DMS79 (cell line): ENCODE data around the gene ARHGAP26.

ENCODE experiments used
- DNase-seq: peaks from one replicate; lab custom pipeline; 2025; lab: John Stamatoyannopoulos, UW

The ARHGAP26 gene

GRCh38 chr5:143045062-143045461 lies 274.9 kb downstream of the ARHGAP26 start:
- DNase-seq: no peak

GRCh38 chr5:143046314-143046713 lies 276.1 kb downstream of the ARHGAP26 start:
- DNase-seq: no peak

DNA sequence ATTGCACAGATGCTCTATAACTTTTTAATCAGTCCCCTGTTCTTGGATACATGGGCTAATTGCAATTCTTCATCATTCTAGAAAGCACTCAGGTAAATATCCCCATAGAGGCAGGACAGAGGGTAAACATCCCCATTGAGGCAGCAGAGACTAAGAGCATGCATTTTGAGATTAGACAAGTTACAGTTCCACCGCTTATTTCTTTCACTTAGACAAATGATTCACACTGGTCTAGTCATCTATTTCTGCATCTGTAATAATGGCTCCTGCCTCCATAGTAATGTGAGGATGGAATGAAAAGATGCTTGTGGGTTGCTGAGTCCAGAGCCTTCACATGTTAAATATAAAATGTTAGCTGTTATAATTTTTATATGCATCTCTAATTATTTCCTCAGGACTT lies 276.9 kb downstream of the ARHGAP26 start:
- no peak for DNase-seq

- DNase-seq: no peak
Observed at GRCh38 chr5:143050183-143050582, 280.0 kb downstream of the ARHGAP26 start.

DNA sequence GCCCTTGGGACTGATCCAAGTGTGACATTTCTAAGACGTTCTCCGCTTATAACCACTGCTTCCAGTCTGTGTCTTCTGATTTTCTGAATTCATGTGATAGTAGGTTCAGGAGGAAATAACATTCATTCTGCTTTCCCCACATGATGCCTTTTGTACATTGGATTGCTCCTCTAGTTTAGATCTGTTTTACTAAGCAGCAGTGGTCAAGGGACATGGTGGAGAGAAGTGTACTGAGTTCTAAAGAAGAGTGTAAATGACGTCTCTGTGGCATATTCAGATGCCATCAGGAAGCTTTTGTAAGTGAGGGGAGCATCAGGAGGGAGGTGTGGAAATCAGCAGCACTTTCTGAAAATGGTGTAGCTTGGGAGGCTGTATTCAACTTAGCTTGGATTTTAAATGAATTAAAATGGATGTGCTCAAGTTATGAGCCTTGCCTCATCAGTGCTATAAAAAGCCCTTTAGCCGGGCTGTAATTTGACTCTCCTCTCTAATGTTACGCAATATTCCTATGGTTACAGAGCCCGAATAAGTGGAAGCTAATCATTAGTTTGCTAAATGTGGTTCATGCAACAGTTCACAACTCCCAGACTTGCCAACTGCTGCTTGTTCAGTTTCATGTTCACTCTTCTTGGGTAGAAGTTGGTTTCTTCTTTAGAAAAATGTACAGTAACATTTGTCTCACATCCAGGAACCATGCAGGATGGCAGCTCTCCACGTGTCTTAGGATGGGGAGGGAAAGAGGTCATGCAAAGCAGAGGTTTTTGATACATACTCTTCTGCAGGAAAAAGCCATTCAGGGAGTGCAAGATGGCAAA lies 281.3 kb downstream of the ARHGAP26 start:
- DNase-seq: peak; percentile 46

- DNase-seq: no peak
Observed at GRCh38 chr5:143052967-143053682, 282.9 kb downstream of the ARHGAP26 start.

DNA sequence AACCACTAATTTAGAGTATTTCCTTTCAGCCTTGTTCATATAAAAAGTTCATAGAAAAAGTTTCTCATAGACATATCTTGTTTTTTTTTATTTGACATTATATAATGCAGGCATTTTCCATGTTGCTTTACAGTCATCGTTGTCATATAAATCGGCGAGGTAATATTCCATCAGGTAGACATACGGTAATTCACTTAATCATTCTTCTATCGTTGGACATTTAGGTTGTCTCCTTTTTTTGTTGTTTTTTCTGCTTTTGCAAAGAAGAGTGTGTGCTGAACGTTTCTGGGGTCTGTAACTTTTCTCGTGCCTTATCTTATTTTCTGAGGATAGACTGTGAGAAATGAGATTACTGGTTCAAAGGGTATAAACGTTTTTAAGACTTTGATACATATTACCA lies 283.6 kb downstream of the ARHGAP26 start:
- no peak for DNase-seq

DNA sequence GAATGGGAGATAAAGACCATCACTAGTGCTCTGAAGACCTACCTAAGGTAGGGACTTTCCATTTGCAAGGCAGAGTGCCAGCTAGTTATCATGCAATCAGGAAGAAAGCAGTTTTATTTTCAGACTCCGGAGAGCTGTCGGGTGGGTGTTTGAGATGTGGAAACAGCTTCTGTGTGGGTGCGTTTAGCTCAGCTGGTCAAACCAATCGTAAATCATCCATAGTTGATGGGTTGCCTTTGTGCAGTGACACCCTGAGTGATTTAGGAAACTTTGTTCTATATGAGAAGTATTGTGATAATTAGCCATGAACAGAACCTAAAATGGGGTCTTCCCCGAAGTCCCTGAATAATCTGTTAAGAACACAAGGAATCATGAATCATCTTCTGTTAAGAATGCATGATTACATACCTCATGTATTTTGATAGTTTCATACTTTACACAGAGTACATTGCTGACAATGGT lies 284.3 kb downstream of the ARHGAP26 start:
- DNase-seq: no peak

- no peak for DNase-seq
Observed at GRCh38 chr5:143055596-143056338, 285.6 kb downstream of the ARHGAP26 start.

DNA sequence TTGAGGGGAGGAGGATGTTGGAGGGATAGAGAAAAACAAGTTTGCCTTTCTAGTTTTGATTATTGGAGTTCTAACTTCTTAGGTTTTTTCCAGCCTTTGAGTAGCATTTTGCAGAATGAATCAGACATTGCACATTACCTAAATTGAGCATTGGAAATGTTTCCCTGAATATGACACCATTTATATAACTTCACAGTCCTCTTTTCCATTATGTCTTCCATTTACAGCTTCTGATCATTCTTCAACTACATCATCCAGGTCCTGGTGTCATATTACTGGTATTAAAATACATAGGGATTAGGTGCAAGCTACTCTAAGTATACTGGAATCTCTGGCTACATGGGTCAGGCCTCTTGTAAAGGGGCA lies 286.1 kb downstream of the ARHGAP26 start:
- no peak for DNase-seq

- DNase-seq: no peak
Observed at GRCh38 chr5:143056792-143057579, 286.8 kb downstream of the ARHGAP26 start.

DNA sequence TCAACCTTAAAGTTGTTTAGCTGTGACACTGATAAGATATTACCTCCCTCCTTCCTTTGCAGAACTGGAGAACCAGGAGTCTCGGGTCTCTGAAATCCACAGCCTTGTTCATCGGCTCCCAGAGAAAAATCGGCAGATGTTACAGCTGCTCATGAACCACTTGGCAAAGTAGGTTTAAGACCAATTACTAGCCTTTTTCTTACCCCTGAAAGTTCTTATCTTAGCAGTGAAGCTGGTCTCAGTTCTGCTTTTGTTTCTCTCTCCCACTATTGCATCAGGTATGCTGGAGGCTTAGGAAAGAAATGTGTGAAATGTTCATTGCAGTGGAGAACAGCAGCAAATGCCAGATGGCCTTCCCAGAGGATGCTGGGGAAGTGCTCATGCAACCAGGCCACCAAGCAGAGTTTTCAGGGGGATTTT lies 287.4 kb downstream of the ARHGAP26 start:
- no peak for DNase-seq

DNA sequence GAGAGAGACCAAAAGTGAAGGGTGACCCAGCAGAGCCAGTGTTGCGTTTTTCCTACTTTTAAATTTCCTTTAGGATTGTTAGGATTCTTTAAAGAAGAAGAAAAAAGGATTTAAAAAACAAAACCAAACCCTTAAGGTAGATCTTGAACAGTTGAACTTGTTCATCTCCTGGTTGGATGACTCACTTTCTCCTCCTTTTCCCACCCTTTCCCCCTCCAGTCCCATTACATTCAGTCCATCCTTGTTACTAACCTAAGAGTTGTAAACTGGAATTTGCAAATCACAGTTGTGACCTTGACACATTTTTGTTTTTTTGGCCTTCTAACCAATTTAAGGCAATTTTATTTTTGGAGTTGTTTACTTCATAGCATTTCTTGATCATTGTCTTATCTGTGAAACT lies 289.2 kb downstream of the ARHGAP26 start:
- DNase-seq: no peak

GRCh38 chr5:143059976-143060765 lies 290.0 kb downstream of the ARHGAP26 start:
- DNase-seq: no peak

DNA sequence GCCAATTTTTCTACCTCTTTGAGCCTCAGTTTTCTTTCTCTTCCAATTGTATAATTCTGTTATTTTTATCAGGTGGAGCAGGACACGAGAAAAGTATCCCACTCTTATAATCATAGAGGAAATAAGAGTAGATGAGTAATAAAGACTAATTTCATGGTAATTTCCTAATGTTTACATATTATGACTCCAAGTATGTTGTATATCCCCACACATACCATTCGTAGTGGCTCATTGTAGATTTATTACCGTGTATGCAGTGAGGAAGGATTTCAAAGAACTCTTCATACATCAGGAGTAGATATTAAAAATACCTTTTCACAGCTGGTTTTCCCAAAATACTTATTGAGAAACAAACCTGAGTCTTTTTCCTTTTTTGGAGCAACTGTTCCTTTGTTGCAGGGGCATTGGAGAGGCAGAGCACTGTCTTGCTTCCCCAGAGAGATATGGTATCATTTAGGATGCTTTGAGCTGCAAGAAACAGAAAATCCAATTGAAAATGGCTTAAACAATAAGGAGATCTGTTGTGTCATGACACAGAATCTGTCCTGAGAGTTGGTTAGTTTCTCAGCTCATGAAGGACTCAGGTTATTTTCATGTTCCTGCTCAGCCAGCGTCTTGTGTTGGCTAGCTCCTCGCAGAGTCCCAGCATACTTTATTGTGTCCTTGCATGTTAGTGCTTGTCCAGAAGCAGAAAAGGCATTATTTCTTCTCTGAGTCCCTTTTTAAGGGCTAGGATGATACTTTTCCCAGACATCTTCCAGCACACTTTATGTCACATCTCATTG lies 291.2 kb downstream of the ARHGAP26 start:
- DNase-seq: no peak

DNA sequence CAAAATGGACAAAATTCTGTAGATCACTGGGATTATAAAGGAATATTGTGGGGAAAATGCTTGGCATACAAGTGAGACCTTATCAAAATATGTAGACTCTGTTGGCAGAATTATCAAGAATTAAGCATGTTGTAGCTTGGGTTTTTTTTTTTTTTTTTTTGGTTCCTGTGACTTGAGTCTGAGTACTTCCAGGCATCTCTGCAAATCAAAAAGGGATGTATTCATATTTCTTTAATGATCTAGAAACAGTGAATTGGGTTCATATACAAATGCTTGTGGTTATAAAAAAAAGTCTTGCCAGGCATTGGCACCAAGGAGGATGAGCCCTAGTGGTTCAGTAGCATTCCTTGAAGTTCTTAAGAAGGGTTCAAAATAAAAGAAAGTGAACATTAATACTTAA lies 292.2 kb downstream of the ARHGAP26 start:
- DNase-seq: no peak

DNA sequence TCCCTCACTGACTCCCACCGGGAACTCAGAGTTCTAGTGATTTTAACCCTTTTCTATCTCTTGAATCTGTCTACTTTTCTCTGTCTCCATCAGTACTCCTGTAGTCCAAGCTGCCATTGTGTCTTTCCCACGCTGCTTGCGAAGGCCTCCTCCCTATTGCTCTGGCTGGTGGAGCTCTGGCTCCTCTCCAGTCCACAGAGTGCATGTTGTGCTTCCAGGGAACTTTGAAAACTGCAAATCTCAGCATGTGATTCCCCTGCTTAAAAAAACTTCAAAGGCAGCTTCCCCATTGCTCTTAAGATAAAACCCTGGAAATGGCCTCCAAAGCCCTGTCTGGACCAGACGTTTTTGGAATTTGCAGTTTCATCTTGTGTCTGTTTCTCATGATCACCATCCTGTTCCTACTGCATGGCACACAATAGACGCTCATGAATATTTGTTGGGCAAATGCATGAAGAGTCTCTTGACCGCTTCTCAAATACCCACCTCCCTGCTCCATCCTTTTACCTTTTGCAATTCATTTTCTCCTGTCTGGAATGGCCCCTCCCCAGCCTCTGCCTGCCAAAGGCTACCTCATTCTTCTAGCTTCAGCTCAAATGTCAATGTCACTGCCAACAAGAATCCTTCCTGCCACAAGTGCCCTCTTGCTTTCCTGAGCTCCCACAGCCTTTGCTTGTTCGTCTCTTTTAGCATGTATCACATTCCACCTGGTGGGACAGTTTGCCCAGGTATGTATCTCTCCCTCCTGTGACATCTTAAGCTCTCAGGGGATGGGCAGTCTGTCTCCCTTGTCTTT lies 293.2 kb downstream of the ARHGAP26 start:
- DNase-seq: no peak

- no peak for DNase-seq
Observed at GRCh38 chr5:143064218-143064641, 294.1 kb downstream of the ARHGAP26 start.

DNA sequence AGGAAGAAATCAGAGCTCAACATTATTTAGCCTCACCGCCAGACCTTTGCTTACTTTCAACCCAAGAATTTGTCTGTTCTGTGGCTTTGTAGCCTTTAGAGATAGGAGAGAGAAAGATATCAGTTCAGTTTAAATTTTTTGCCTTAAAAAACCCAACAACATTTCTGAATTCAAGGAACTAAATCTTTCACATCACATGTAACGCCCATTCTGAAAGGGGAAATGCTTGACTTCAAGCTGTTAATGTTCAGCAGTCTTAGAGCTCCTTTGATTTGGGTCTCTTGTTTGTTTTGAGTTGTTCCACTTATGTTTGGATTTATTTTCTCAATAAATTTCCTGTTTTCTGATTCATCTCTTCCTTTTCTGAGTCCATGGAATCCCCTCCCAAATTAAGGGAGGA lies 294.5 kb downstream of the ARHGAP26 start:
- no peak for DNase-seq
